K562 (cell line): Measurements from ENCODE around the gene SUFU. TPM values are rescaled to one million over a fixed set of nuclear protein-coding genes. Genes with fewer than 3 reads are reported as not detected.

Source experiments
- ATF4 ChIP-seq: fragments of 450-650 bp; formaldehyde crosslinking; IDR thresholded peaks from 2 replicates; pipeline ENCODE4 v1.4.0; 2022; ENCODE audit warnings: mild to moderate bottlenecking, moderate library complexity
- CHAMP1 ChIP-seq: fragments of 450-650 bp; IDR thresholded peaks from 2 replicates; pipeline ENCODE4 v1.6.1; 2016; ENCODE audit warnings: mild to moderate bottlenecking
- E2F5 ChIP-seq: sonication (generic); formaldehyde crosslinking; IDR thresholded peaks from 2 replicates; pipeline ENCODE4 v1.8.0; 2022; ENCODE audit warnings: mild to moderate bottlenecking, missing genetic modification reagents
- ETS1 ChIP-seq: conservative IDR thresholded peaks from 2 replicates; pipeline ENCODE4 v1.6.1; 2011; ENCODE audit warnings: low read depth, mild to moderate bottlenecking, low read length; ENCODE audit not compliant: control insufficient read depth
- HDAC2 ChIP-seq: fragments of 450-650 bp; IDR thresholded peaks from 2 replicates; pipeline ENCODE4 v1.6.1; 2016; ENCODE audit warnings: mild to moderate bottlenecking
- HMGN3 ChIP-seq: IDR thresholded peaks from 2 replicates; pipeline ENCODE4 v1.6.1; 2011; ENCODE audit warnings: borderline replicate concordance, low read depth, mild to moderate bottlenecking, mixed read lengths, low read length; ENCODE audit not compliant: insufficient read length; ENCODE audit errors: extremely low read depth
- KDM2B ChIP-seq: fragments of 250-450 bp; sonication (Bioruptor Pico); IDR thresholded peaks from 2 replicates; pipeline ENCODE4 v1.8.0; 2021; ENCODE audit warnings: mild to moderate bottlenecking, moderate library complexity
- POLR2AphosphoS2 ChIP-seq: IDR thresholded peaks from 2 replicates; pipeline ENCODE4 v1.6.1; 2012; ENCODE audit warnings: low read length, improper control_type of control experiment
- PRPF4 ChIP-seq: fragments of 200-400 bp; formaldehyde crosslinking; IDR thresholded peaks from one replicate; pipeline ENCODE4 v1.6.1; 2017; ENCODE audit warnings: low read length, low read depth, mild to moderate bottlenecking; ENCODE audit not compliant: insufficient read depth, poor library complexity, severe bottlenecking
- RB1 ChIP-seq: fragments of 450-650 bp; IDR thresholded peaks from 2 replicates; pipeline ENCODE4 v1.6.1; 2017; ENCODE audit warnings: low read depth, mild to moderate bottlenecking
- SREBF2 ChIP-seq: sonication (generic); formaldehyde crosslinking; IDR thresholded peaks from 2 replicates; pipeline ENCODE4 v1.4.0; 2020; ENCODE audit warnings: mild to moderate bottlenecking, missing genetic modification reagents
- ZHX1 ChIP-seq: fragments of 150-350 bp; conservative IDR thresholded peaks from 2 replicates; pipeline ENCODE4 v1.6.1; 2014; ENCODE audit warnings: low read length
- ZNF212 ChIP-seq: fragments of 450-650 bp; formaldehyde crosslinking; IDR thresholded peaks from 2 replicates; pipeline ENCODE4 v1.4.0; 2020; ENCODE audit warnings: mild to moderate bottlenecking
- ZNF280A ChIP-seq: fragments of 450-650 bp; IDR thresholded peaks from 2 replicates; pipeline ENCODE4 v1.6.1; 2018; ENCODE audit warnings: mild to moderate bottlenecking, low read depth; ENCODE audit not compliant: partially characterized antibody
- ZNF408 ChIP-seq: fragments of 250-450 bp; sonication (Bioruptor Pico); IDR thresholded peaks from 2 replicates; pipeline ENCODE4 v1.4.0; 2020; ENCODE audit warnings: low read depth, mild to moderate bottlenecking, moderate library complexity
- ZNF717 ChIP-seq: fragments of 250-450 bp; sonication (Bioruptor Pico); IDR thresholded peaks from 2 replicates; pipeline ENCODE4 v1.5.0; 2021
- ZSCAN32 ChIP-seq: fragments of 450-650 bp; formaldehyde crosslinking; IDR thresholded peaks from 2 replicates; pipeline ENCODE4 v1.4.0; 2020; ENCODE audit warnings: mild to moderate bottlenecking, moderate library complexity
- polyA plus RNA-seq, 8 experiments: library from polyadenylated mRNA; depleted of rRNA in 4 of 8; stranded (reverse) in 5 of 8; unstranded in 3 of 8; fragments of >200 nt; fragmentation: Nextera tagmentation in 2 of 8; fragmentation: Illumina TruSeq in 1 of 8; extraction: Ambion mirVana in 2 of 8; extraction: Trizol in 1 of 8; gene quantifications; 2 replicates each; pipeline versions ENCODE4 v1.2.1 to v1.2.3, GENCODE V29; 2011 to 2014; ENCODE audit warnings: inconsistent platforms in 1 of 8, missing spikeins in 1 of 8
- total RNA-seq, 7 experiments: library from RNA; depleted of rRNA in 6 of 7; stranded (reverse); fragments of >200 nt in 6 of 7; fragmentation: Illumina TruSeq in 2 of 7; extraction: Trizol in 2 of 7; gene quantifications; 2 replicates each; pipeline versions ENCODE4 v1.2.1 to v1.2.3, GENCODE V29; 2011 to 2021; ENCODE audit warnings: low replicate concordance in 1 of 7

Gene SUFU
- total and polyA plus RNA-seq, 9 of the 15 experiments (the other 6 are each of a cell fraction or from before 2014, with no cell fraction given): 0.59 to 6.3 (median 0.82) TPM

GRCh38 chr10:102644646-102645387 lies 141.0 kb downstream of the SUFU start (continued):
- TF ChIP-seq HMGN3 (no peak), PRPF4 (no peak), ZNF280A (no peak), ATF4 (CRISPR knock-in tag) (no peak), SREBF2 (CRISPR knock-in tag) (no peak), ZSCAN32 (CRISPR knock-in tag) (no peak), ZNF717 (CRISPR knock-in tag) (no peak), ZNF212 (CRISPR knock-in tag) (no peak), E2F5 (no peak), ZNF408 (CRISPR knock-in tag) (no peak), ETS1 (peak; percentile 22; the same call in 1 of the 2 replicates), HDAC2 (no peak), KDM2B (CRISPR knock-in tag) (no peak), RB1 (peak; percentile 49; the same call in 1 of the 2 replicates), CHAMP1 (no peak), POLR2AphosphoS2 (no peak), ZHX1 (no peak)
